IPS DF 4.7 (cell line): ENCODE results near the gene C1QB.
A peak's percentile ranks its signal among the peaks of the same experiment; 100 is the strongest.
"Not testable (repeated sequence)": the region's sequence is repeated elsewhere in the genome, so short reads cannot be mapped to it uniquely, and the experiment has no call there.

Experiments
- DNase-seq: peaks from one replicate; pipeline ENCODE4 v3.0.0-alpha.2; 2013; ENCODE audit warnings: low spot score; ENCODE audit errors: extremely low read depth

The C1QB gene

GRCh38 chr1:22662318-22662717 lies 9.3 kb downstream of the C1QB start:
- peak; percentile 68 for DNase-seq

- no peak for DNase-seq
These were observed 10.0 kb downstream of the C1QB start for GRCh38 chr1:22662986-22663408.

- no peak for DNase-seq
These were observed 12.7 kb downstream of the C1QB start for GRCh38 chr1:22665752-22666151.

GRCh38 chr1:22666412-22666811 lies 13.4 kb downstream of the C1QB start:
- DNase-seq: no peak

DNA sequence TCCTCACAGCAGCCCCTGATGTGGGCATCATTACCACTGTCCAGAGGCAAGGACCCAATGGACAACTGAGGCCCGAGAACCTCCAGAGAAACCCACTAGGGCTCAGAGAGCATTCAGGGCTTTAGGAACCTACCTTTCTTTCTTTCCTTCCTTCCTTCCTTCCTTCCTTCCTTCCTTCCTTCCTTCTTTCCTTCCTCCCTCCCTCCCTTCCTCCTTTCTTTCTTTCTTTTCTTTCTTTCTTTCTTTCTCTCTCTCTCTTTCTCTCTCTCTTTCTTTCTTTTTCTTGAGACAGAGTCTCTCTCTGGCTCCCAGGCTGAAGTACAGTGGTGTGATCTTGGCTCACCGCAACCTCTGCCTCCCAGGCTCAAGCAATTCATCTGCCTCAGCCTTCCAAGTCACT lies 15.8 kb downstream of the C1QB start:
- not testable (repeated sequence) for DNase-seq

DNA sequence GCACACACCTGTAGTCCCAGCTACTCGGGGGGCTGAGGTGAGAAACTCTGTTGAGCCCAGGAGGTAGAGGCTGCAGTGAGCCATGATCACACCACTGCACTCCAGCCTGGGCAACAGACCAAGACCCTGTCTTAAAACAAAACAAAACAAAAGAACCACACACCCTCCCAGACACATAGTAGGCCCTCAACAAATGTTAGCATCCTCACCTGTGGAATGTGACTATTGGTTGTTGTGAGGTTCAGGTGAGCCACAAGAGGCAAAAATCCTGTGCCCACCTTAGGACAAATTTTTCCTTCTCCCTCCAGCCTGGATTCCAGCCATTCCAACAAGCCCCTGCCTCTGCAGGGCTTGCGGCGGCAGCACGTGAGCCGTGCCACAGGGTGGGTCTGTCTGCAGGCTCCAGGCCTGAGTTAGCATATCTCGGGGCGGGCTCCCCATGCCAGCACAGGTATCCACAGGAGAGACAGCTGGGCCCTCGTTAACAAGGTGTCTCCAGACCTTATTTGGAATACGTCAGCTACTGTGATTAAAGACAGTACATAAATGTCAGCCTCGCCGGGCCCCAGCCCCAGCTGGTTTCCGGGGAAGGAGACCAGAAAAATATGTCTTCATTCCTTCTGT lies 17.4 kb downstream of the C1QB start:
- DNase-seq: no peak

DNA sequence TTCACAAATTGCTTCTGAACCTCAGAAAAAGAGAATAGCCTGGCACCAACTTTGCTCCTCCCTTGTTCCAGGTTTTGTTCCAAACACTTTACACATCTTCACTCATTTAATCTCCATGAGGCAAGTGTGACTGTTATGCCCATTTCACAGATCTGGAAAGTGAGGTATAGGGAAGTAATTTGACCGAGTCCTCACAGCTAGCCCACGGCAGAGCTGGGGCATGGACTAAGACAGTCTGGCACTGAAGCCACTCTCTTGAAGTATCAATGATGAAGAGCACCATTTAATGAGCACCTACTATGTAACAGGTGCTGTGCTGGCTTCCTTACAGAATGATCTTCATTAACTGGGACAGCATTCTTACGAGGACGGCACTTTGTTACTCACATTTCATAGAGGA lies 19.0 kb downstream of the C1QB start:
- DNase-seq: no peak

GRCh38 chr1:22673486-22674409 lies 20.7 kb downstream of the C1QB start:
- DNase-seq: no peak

GRCh38 chr1:22674410-22674749 lies 21.3 kb downstream of the C1QB start:
- DNase-seq: no peak

DNA sequence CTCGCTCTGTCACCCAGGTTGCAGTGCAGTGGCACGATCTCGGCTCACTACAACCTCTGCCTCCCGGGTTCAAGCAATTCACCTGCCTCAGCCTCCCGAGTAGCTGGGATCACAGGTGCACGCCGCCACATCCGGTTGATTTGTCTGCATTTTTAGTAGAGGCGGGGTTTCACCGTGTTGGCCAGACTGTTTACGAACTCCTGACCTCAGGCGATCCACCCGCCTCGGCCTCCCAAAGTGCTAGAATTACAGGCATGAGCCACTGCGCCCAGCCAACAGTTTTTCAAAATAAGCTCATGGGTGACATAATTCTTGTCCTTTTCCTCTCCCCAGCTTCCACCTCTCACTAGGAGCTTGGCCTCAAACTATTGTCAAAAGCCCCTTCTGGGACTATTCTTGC lies 23.1 kb downstream of the C1QB start:
- DNase-seq: not testable (repeated sequence)

- no peak for DNase-seq
These were observed 24.0 kb downstream of the C1QB start for GRCh38 chr1:22676916-22677583.

GRCh38 chr1:22677931-22678896 lies 25.2 kb downstream of the C1QB start:
- DNase-seq: no peak

GRCh38 chr1:22680726-22681125 lies 27.7 kb downstream of the C1QB start:
- DNase-seq: no peak

DNA sequence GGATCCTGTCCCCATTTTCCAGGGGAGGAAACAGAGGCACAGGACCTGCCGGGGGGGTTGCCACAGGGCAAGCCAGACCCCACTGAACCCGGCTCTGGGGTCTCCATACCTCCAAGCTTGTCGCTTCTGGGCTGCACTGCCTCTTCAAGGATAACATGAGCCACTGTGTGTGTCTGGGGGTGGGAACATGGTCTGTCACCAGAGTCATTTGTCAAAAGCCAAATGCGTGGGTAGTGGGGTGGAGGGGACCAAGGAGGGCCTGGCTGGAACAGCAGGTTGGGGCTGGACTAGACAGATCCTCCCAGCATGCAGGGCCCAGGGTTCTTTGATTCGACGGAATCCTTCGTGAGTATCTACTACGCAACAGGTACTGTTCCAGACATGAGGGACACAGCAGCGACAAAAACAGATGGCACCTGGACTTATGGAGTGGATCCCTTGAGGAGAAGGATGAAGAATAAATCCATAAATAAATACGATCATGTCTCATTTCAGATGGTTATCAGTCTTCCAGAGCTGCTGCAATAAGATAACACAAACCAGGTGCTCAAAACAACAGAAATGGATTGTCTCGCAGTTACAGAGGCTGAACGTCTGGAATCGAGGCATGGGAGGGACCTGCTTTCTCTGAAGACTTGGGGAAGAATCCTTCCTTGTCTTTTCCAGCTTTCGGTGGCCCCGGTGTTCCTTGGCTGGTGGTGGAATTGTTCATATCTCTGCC lies 28.7 kb downstream of the C1QB start:
- no peak for DNase-seq

GRCh38 chr1:22683547-22683946 lies 30.5 kb downstream of the C1QB start:
- no peak for DNase-seq

GRCh38 chr1:22685591-22686059 lies 32.6 kb downstream of the C1QB start:
- no peak for DNase-seq

GRCh38 chr1:22687191-22687590 lies 34.2 kb downstream of the C1QB start:
- DNase-seq: no peak

DNA sequence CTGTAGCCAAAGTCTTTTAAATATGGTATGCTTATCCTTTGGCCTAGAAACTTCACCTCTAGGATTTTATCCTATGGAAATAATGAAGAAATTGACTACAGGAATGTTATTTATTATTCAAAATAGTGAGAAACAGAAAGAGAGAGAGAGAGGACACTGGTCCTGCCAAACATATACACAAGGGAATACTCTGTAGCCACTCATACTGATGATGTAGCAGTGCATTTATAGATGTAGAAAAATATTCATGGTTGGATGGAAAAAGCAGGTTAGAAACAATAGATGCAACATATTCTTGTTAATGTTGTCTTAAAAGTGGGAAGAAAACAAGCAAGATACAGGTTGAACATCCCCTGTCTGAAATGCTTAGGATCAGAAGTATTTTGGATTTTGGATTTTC lies 35.4 kb downstream of the C1QB start:
- DNase-seq: no peak

DNA sequence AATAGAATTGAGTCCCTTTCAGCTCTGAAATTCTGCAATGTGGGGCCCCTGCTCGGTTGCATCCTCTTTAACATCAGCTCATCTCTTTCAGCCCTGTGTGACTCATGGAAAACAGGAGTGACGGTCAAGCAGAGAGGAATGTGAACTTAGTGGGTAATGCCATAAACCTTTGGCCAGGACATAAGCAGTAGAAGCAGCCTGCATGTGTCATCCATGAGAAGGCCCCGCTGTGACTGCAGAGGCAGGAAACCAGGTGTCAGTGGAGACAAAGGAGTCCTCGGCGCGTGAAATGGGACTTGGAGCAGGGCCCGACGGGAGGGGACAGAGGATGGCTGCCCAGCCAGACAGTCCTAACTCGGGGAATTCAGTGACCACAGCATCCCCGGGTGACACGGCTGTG lies 36.5 kb downstream of the C1QB start:
- DNase-seq: no peak

DNA sequence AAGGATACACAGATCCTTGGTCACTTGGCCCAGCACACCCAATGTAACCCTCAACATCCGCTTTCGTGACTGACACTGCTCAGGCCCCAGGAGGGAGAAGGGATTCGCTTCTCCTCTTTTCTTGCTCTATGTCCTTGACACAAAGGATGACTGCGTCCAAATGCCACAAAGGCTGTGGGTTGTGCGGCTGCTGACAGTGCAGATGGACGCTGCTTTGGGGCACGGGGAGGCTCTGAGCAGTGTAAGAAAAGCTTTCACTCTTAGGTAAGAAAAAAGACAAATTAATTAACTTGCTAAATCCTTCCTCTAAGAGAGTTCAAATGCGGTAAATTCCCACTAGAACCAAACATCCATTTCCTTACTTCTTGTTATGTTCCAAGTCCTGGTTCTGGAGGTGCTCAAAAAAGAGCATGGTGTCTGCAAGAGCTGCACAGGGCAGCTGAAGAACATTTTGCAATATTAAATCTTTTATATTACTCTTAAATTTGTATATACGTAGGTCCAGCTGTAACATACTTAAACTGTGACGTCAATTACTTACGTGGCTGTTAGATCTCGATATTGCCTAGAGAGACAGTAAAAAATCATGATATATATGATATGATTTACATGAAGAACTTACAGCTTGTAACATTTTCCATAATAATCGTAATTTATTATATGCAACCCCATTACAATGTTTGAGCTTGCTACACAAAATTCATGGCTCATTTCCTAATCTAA lies 38.2 kb downstream of the C1QB start:
- no peak for DNase-seq
